HCT116 (cell line): ENCODE data around the gene KPNB1. TPM values are rescaled to one million over a fixed set of nuclear protein-coding genes. Genes with fewer than 3 reads are reported as not detected.

Experiments used
- ATAC-seq: fragments of 200-7000 bp; cut with Tn5 transposase; 2 replicates; pipeline ENCODE4 v1.9.1; 2020; ENCODE audit warnings: mild to moderate bottlenecking, moderate library complexity
- BruUV-seq: library from RNA; stranded (reverse); fragments of 400-500 nt; replicated peaks from 2 replicates; lab custom pipeline; 2021; lab: Mats Ljungman, UMichigan
- CTCF ChIA-PET: fragments of 300-600 bp; sonication (Branson Sonifier 250); formaldehyde crosslinking; loops from one replicate; lab custom pipeline; 2021; ENCODE audit warnings: antibody characterized with exemption; lab: Charles Lee
- POLR2A ChIA-PET: fragments of 300-600, 350-600 bp; sonication (Branson Sonifier 250); formaldehyde crosslinking; loops from one replicate; lab custom pipeline; 2021; ENCODE audit warnings: antibody characterized with exemption; lab: Charles Lee
- RAD21 ChIA-PET, 2 experiments: fragments of 300-600 bp; sonication (Branson Sonifier 250); formaldehyde crosslinking; loops; one replicate each; lab custom pipeline; 2023; ENCODE audit warnings: low total read pairs in 2 of 2; ENCODE audit not compliant: uncharacterized antibody in 2 of 2, unreplicated experiment in 2 of 2, low non-redundant PET in 1 of 2; lab: Charles Lee
- DNase-seq: peaks from one replicate; pipeline ENCODE4 v3.0.0-alpha.2; 2010; ENCODE audit warnings: low read depth, low spot score
- H2AFZ ChIP-seq: fragments of 200-600 bp; shearing (Covaris generic), sonication (generic); 2 replicates; pipeline ENCODE4 v1.6.1; 2017; ENCODE audit warnings: low read depth, mixed run types, mixed read lengths, antibody characterized with exemption, low read length; ENCODE audit not compliant: poor library complexity, severe bottlenecking
- H3K27ac ChIP-seq: 2 replicates; pipeline ENCODE4 v1.5.1; 2012; ENCODE audit warnings: low read depth, low read length
- H3K27me3 ChIP-seq: fragments of 200-600 bp; sonication (generic); 2 replicates; pipeline ENCODE4 v1.6.1; 2016; ENCODE audit warnings: mixed run types, low read length, mixed read lengths; ENCODE audit not compliant: insufficient read depth
- H3K36me3 ChIP-seq, 2 experiments: fragments of 200-500 bp in 1 of 2; fragments of 200-600 bp in 1 of 2; sonication (Bioruptor generic) in 1 of 2; sonication (generic) in 1 of 2; 2 replicates each; pipeline versions ENCODE4 v1.5.1 to v1.6.1; 2014 to 2016; ENCODE audit warnings: low read length in 2 of 2, inconsistent platforms in 1 of 2, mixed read lengths in 1 of 2, mixed run types in 1 of 2; ENCODE audit not compliant: insufficient read depth in 2 of 2, control insufficient read depth in 1 of 2
- H3K4me1 ChIP-seq, 2 experiments: fragments of 200-600 bp in 1 of 2; sonication (generic) in 1 of 2; 2 replicates each; pipeline versions ENCODE4 v1.5.1 to v1.6.1; 2012 to 2017; ENCODE audit warnings: low read length in 2 of 2, inconsistent platforms in 1 of 2, mild to moderate bottlenecking in 1 of 2, mixed read lengths in 1 of 2, mixed run types in 1 of 2, moderate library complexity in 1 of 2; ENCODE audit not compliant: insufficient read depth in 2 of 2, control insufficient read depth in 1 of 2
- H3K4me2 ChIP-seq: fragments of 200-600 bp; sonication (generic); 2 replicates; pipeline ENCODE4 v1.6.1; 2017; ENCODE audit warnings: mixed run types, low read length, mixed read lengths
- H3K4me3 ChIP-seq, 2 experiments: fragments of 200-600 bp in 1 of 2; sonication (generic) in 1 of 2; replicated peaks in 1 of 2; 2 replicates each; pipeline ENCODE4 v1.5.1; 2011 to 2016; ENCODE audit warnings: low read length in 2 of 2, control low read depth in 1 of 2, low read depth in 1 of 2, mild to moderate bottlenecking in 1 of 2, mixed read lengths in 1 of 2, mixed run types in 1 of 2
- H3K79me2 ChIP-seq: fragments of 200-600 bp; sonication (generic); 2 replicates; pipeline ENCODE4 v1.6.1; 2017; ENCODE audit warnings: mild to moderate bottlenecking, mixed run types, low read length, moderate library complexity, mixed read lengths; ENCODE audit not compliant: insufficient read depth
- H3K9ac ChIP-seq: fragments of 200-600 bp; sonication (generic); 2 replicates; pipeline ENCODE4 v1.6.1; 2016; ENCODE audit warnings: low read length, mixed read lengths
- H3K9me2 ChIP-seq: fragments of 200-600 bp; sonication (generic), shearing (Covaris generic); 2 replicates; pipeline ENCODE4 v1.6.1; 2017; ENCODE audit warnings: mixed run types, mild to moderate bottlenecking, moderate library complexity; ENCODE audit not compliant: insufficient read depth
- H3K9me3 ChIP-seq, 2 experiments: fragments of 200-500 bp in 1 of 2; fragments of 200-600 bp in 1 of 2; sonication (Bioruptor generic) in 1 of 2; sonication (generic) in 1 of 2; 2 replicates each; pipeline ENCODE4 v1.6.1; 2014 to 2017; ENCODE audit warnings: low read length in 2 of 2, mixed read lengths in 2 of 2, inconsistent platforms in 1 of 2, low read depth in 1 of 2, mild to moderate bottlenecking in 1 of 2, mixed run types in 1 of 2, moderate library complexity in 1 of 2; ENCODE audit not compliant: control insufficient read depth in 1 of 2, insufficient read depth in 1 of 2
- H4K20me1 ChIP-seq: fragments of 200-600 bp; sonication (generic), shearing (Covaris generic); 2 replicates; pipeline ENCODE4 v1.6.1; 2017; ENCODE audit warnings: mixed run types, mild to moderate bottlenecking, moderate library complexity; ENCODE audit not compliant: insufficient read depth
- EGR1 ChIP-seq: IDR thresholded peaks from 2 replicates; pipeline ENCODE4 v1.6.1; 2012; ENCODE audit warnings: low read depth
- ELF1 ChIP-seq: IDR thresholded peaks from 2 replicates; pipeline ENCODE4 v1.6.1; 2012; ENCODE audit warnings: low read depth, borderline replicate concordance
- EZH2phosphoT487 ChIP-seq: fragments of 200-600 bp; IDR thresholded peaks from 2 replicates; pipeline ENCODE4 v1.6.1; 2018; ENCODE audit warnings: antibody characterized with exemption, borderline replicate concordance
- FOSL1 ChIP-seq: IDR thresholded peaks from 2 replicates; pipeline ENCODE4 v1.6.1; 2012; ENCODE audit warnings: low read depth
- JUND ChIP-seq: IDR thresholded peaks from 2 replicates; pipeline ENCODE4 v1.6.1; 2012
- RAD21 ChIP-seq: IDR thresholded peaks from 2 replicates; pipeline ENCODE4 v1.6.1; 2012; ENCODE audit warnings: low read depth, mild to moderate bottlenecking
- SP1 ChIP-seq: IDR thresholded peaks from 2 replicates; pipeline ENCODE4 v1.6.1; 2012; ENCODE audit warnings: low read depth
- intact Hi-C: fragments of 100-400 bp; cut with micrococcal nuclease; formaldehyde crosslinking; loops from 2 replicates; pipeline ENCODE4 v1.10.0; 2022
- total RNA-seq: library from RNA; stranded (reverse); gene quantifications from one replicate; pipeline ENCODE4 v1.2.1, GENCODE V29; 2021; ENCODE audit not compliant: unreplicated experiment
- TF ChIP-seq, protein P1 (sequence below): IDR thresholded peaks from 2 replicates; pipeline ENCODE4 v1.6.1; 2012; ENCODE audit warnings: low read depth
- TF ChIP-seq, protein P2 (sequence below): IDR thresholded peaks from 2 replicates; pipeline ENCODE4 v1.6.1; 2011; ENCODE audit warnings: mild to moderate bottlenecking, low read length, moderate library complexity; ENCODE audit not compliant: insufficient replicate concordance; ENCODE audit errors: extremely low read depth

KPNB1 gene
- total RNA-seq, 1 experiment from 2014 or later: 526 TPM

DNA sequence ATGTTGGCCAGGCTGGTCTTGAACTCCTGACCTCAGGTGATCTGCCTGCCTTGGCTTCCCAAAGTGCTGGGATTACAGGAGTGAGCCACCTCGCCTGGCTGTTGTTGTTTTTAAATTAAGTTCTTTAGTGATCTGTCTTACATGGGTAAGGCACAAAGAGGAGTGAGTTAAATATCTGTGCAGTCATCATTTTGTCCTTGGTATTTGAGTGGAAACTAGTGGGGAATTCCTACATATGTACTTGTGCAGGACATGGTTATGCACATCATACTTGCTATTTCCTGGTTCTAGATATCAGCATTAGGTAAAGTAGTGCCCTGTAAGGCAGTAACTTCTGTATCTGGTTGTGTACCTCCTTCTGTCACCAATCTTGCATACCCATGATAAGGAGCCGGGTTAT is 3.7 kb downstream of the KPNB1 start:
- H2AFZ ChIP-seq: no peak overlapping the region
- no peaks in the 10 kb centered on the region for H3K9me2 ChIP-seq
- ChIA-PET POLR2A (no interaction called here), CTCF (no interaction called here), RAD21 (no interaction called here)
- no peak overlapping the region for H3K4me2 ChIP-seq
- peaks cover 63 to 71% of the 10 kb centered on the region in 2 experiments for H3K36me3 ChIP-seq
- no peaks in the 10 kb centered on the region for H3K9me3 ChIP-seq
- TF ChIP-seq RAD21 (no peak), EGR1 (no peak), ELF1 (no peak), EZH2phosphoT487 (no peak), SP1 (no peak), FOSL1 (no peak), JUND (no peak)
- TF ChIP-seq, protein P1, sequence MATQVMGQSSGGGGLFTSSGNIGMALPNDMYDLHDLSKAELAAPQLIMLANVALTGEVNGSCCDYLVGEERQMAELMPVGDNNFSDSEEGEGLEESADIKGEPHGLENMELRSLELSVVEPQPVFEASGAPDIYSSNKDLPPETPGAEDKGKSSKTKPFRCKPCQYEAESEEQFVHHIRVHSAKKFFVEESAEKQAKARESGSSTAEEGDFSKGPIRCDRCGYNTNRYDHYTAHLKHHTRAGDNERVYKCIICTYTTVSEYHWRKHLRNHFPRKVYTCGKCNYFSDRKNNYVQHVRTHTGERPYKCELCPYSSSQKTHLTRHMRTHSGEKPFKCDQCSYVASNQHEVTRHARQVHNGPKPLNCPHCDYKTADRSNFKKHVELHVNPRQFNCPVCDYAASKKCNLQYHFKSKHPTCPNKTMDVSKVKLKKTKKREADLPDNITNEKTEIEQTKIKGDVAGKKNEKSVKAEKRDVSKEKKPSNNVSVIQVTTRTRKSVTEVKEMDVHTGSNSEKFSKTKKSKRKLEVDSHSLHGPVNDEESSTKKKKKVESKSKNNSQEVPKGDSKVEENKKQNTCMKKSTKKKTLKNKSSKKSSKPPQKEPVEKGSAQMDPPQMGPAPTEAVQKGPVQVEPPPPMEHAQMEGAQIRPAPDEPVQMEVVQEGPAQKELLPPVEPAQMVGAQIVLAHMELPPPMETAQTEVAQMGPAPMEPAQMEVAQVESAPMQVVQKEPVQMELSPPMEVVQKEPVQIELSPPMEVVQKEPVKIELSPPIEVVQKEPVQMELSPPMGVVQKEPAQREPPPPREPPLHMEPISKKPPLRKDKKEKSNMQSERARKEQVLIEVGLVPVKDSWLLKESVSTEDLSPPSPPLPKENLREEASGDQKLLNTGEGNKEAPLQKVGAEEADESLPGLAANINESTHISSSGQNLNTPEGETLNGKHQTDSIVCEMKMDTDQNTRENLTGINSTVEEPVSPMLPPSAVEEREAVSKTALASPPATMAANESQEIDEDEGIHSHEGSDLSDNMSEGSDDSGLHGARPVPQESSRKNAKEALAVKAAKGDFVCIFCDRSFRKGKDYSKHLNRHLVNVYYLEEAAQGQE: no peak
- TF ChIP-seq, protein P2, sequence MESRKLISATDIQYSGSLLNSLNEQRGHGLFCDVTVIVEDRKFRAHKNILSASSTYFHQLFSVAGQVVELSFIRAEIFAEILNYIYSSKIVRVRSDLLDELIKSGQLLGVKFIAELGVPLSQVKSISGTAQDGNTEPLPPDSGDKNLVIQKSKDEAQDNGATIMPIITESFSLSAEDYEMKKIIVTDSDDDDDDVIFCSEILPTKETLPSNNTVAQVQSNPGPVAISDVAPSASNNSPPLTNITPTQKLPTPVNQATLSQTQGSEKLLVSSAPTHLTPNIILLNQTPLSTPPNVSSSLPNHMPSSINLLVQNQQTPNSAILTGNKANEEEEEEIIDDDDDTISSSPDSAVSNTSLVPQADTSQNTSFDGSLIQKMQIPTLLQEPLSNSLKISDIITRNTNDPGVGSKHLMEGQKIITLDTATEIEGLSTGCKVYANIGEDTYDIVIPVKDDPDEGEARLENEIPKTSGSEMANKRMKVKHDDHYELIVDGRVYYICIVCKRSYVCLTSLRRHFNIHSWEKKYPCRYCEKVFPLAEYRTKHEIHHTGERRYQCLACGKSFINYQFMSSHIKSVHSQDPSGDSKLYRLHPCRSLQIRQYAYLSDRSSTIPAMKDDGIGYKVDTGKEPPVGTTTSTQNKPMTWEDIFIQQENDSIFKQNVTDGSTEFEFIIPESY: no peak
- no peaks in the 10 kb centered on the region for H3K27me3 ChIP-seq
- ATAC-seq (no peak), DNase-seq (no peak)
- H3K9ac ChIP-seq: no peak overlapping the region
- H3K4me1 ChIP-seq: peaks cover 11 to 18% of the 10 kb centered on the region in 2 experiments; a peak in 3 of 4 replicates
- H3K79me2 ChIP-seq: peaks cover 84% of the 10 kb centered on the region
- BruUV-seq: no TSS peak
- H3K4me3 ChIP-seq: no peak overlapping the region
- H3K27ac ChIP-seq: no peak overlapping the region
- H4K20me1 ChIP-seq: peaks cover 47% of the 10 kb centered on the region; the same call in 1 of the 2 replicates
- intact Hi-C loops: loop anchor here (10.0 kb wide), 1 partner anchor 241 kb away; the partner anchor contains the start of gene SP2
